HepG2 (cell line): ENCODE data around the gene YY1. TPM values are rescaled to one million over a fixed set of nuclear protein-coding genes. Genes with fewer than 3 reads are reported as not detected.

ENCODE experiments used
- GFI1 ChIP-seq: sonication (generic); formaldehyde crosslinking; IDR thresholded peaks from 2 replicates; pipeline ENCODE4 v1.5.0; 2020; ENCODE audit warnings: missing genetic modification reagents, mild to moderate bottlenecking, borderline replicate concordance
- MEF2D ChIP-seq: sonication (generic); formaldehyde crosslinking; IDR thresholded peaks from 2 replicates; pipeline ENCODE4 v1.5.1; 2020; ENCODE audit warnings: mild to moderate bottlenecking, missing genetic modification reagents
- NFYB ChIP-seq: sonication (generic); formaldehyde crosslinking; IDR thresholded peaks from 2 replicates; pipeline ENCODE4 v1.4.0; 2020; ENCODE audit warnings: missing genetic modification reagents
- NKX3-1 ChIP-seq: sonication (generic); formaldehyde crosslinking; IDR thresholded peaks from 2 replicates; pipeline ENCODE4 v1.5.0; 2020; ENCODE audit warnings: missing genetic modification reagents
- SPEN ChIP-seq: sonication (generic); formaldehyde crosslinking; IDR thresholded peaks from 2 replicates; pipeline ENCODE4 v1.5.1; 2020; ENCODE audit warnings: low read depth, mild to moderate bottlenecking, missing genetic modification reagents
- YEATS2 ChIP-seq: sonication (generic); formaldehyde crosslinking; IDR thresholded peaks from 2 replicates; pipeline ENCODE4 v1.4.0; 2020; ENCODE audit warnings: missing genetic modification reagents, borderline replicate concordance
- ZBTB42 ChIP-seq: sonication (generic); formaldehyde crosslinking; IDR thresholded peaks from 2 replicates; pipeline ENCODE4 v1.5.0; 2020; ENCODE audit warnings: mild to moderate bottlenecking, missing genetic modification reagents
- ZFY ChIP-seq: sonication (generic); formaldehyde crosslinking; IDR thresholded peaks from 2 replicates; pipeline ENCODE4 v1.4.0; 2020; ENCODE audit warnings: missing genetic modification reagents
- ZNF501 ChIP-seq: sonication (generic); formaldehyde crosslinking; IDR thresholded peaks from 2 replicates; pipeline ENCODE4 v1.5.1; 2020; ENCODE audit warnings: mild to moderate bottlenecking, moderate library complexity, missing genetic modification reagents
- ZNF558 ChIP-seq: sonication (generic); formaldehyde crosslinking; IDR thresholded peaks from 2 replicates; pipeline ENCODE4 v1.9.0; 2022; ENCODE audit warnings: mild to moderate bottlenecking, missing genetic modification reagents, borderline replicate concordance
- ZNF607 ChIP-seq: sonication (generic); formaldehyde crosslinking; IDR thresholded peaks from 2 replicates; pipeline ENCODE4 v1.5.1; 2020; ENCODE audit warnings: missing genetic modification reagents, mild to moderate bottlenecking, borderline replicate concordance
- polyA plus RNA-seq, 8 experiments: library from polyadenylated mRNA; depleted of rRNA in 3 of 8; stranded (reverse) in 7 of 8; unstranded in 1 of 8; fragments of >200 nt; fragmentation: Illumina TruSeq in 4 of 8; extraction: Trizol in 4 of 8; gene quantifications; 2 replicates each; pipeline versions ENCODE4 v1.2.1 to v1.2.3, GENCODE V29; 2011 to 2016; ENCODE audit warnings: low read depth in 4 of 8, missing spikeins in 1 of 8, mixed read lengths in 1 of 8; ENCODE audit not compliant: insufficient read depth in 1 of 8
- total RNA-seq, 5 experiments: library from RNA; depleted of rRNA; stranded (reverse); fragments of >200 nt; fragmentation: Illumina TruSeq; extraction: Trizol; gene quantifications; 2 replicates each; pipeline ENCODE4 v1.2.3, GENCODE V29; 2016; ENCODE audit warnings: low read depth in 1 of 5
- TF ChIP-seq, protein P1 (sequence below): sonication (generic); formaldehyde crosslinking; conservative IDR thresholded peaks from 2 replicates; pipeline ENCODE4 v1.8.1; 2023; ENCODE audit warnings: missing genetic modification reagents
- TF ChIP-seq, protein P2 (sequence below): IDR thresholded peaks from 2 replicates; pipeline ENCODE4 v1.6.1; 2016; ENCODE audit warnings: mild to moderate bottlenecking
- TF ChIP-seq, protein P3 (sequence below): IDR thresholded peaks from 2 replicates; pipeline ENCODE4 v1.6.1; 2016
- TF ChIP-seq, protein P4 (sequence below): sonication (generic); formaldehyde crosslinking; IDR thresholded peaks from 2 replicates; pipeline ENCODE4 v1.4.0; 2020; ENCODE audit warnings: missing genetic modification reagents

YY1 gene
- total and polyA plus RNA-seq, 2 of the 13 experiments (the other 11 are each of a cell fraction or from before 2014, with no cell fraction given), result 29.4 to 68.1 TPM

DNA sequence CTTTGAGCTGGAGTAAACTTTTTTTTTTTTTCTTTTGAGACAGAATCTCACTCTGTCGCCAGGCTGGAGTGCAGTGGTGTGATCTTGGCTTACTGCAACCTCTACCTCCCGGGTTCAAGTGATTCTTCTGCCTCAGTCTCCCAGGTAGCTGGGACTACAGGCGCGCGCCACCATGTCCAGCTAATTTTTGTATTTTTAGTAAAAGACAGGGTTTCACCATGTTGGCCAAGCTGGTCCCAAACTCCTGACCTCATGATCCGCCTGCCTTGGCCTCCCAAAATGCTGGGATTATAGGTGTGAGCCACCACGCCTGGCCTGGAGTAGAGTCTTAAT is 34.1 kb upstream of the YY1 start (continued):
- TF ChIP-seq, protein P1, sequence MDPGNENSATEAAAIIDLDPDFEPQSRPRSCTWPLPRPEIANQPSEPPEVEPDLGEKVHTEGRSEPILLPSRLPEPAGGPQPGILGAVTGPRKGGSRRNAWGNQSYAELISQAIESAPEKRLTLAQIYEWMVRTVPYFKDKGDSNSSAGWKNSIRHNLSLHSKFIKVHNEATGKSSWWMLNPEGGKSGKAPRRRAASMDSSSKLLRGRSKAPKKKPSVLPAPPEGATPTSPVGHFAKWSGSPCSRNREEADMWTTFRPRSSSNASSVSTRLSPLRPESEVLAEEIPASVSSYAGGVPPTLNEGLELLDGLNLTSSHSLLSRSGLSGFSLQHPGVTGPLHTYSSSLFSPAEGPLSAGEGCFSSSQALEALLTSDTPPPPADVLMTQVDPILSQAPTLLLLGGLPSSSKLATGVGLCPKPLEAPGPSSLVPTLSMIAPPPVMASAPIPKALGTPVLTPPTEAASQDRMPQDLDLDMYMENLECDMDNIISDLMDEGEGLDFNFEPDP (CRISPR knock-in tag), result 0 out of 2 replicates have a peak, but pooled peaks have one; percentile 85
- TF ChIP-seq NKX3-1 (CRISPR knock-in tag), result 0 out of 2 replicates have a peak, but pooled peaks have one; percentile 26
- 0 out of 2 replicates have a peak, but pooled peaks have one; percentile 30 for TF ChIP-seq ZNF607 (CRISPR knock-in tag)
- 0 out of 2 replicates have a peak, but pooled peaks have one; percentile 0 for TF ChIP-seq YEATS2 (CRISPR knock-in tag)
- TF ChIP-seq, protein P2, sequence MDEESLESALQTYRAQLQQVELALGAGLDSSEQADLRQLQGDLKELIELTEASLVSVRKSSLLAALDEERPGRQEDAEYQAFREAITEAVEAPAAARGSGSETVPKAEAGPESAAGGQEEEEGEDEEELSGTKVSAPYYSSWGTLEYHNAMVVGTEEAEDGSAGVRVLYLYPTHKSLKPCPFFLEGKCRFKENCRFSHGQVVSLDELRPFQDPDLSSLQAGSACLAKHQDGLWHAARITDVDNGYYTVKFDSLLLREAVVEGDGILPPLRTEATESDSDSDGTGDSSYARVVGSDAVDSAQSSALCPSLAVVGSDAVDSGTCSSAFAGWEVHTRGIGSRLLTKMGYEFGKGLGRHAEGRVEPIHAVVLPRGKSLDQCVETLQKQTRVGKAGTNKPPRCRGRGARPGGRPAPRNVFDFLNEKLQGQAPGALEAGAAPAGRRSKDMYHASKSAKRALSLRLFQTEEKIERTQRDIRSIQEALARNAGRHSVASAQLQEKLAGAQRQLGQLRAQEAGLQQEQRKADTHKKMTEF (CRISPR knock-in tag), result peak; percentile 0; the same call in 1 of the 2 replicates
- 0 out of 2 replicates have a peak, but pooled peaks have one; percentile 52 for TF ChIP-seq ZBTB42
- 0 out of 2 replicates have a peak, but pooled peaks have one; percentile 18 for TF ChIP-seq SPEN (CRISPR knock-in tag)
- peak; percentile 3; the same call in 1 of the 2 replicates for TF ChIP-seq NFYB (CRISPR knock-in tag)
- 0 out of 2 replicates have a peak, but pooled peaks have one; percentile 27 for TF ChIP-seq ZNF558 (CRISPR knock-in tag)
- 0 out of 2 replicates have a peak, but pooled peaks have one; percentile 11 for TF ChIP-seq MEF2D (CRISPR knock-in tag)
- TF ChIP-seq, protein P3, sequence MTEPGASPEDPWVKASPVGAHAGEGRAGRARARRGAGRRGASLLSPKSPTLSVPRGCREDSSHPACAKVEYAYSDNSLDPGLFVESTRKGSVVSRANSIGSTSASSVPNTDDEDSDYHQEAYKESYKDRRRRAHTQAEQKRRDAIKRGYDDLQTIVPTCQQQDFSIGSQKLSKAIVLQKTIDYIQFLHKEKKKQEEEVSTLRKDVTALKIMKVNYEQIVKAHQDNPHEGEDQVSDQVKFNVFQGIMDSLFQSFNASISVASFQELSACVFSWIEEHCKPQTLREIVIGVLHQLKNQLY (CRISPR knock-in tag), result peak; percentile 6; the same call in 1 of the 2 replicates
- 0 out of 2 replicates have a peak, but pooled peaks have one; percentile 3 for TF ChIP-seq ZFY
- TF ChIP-seq GFI1 (CRISPR knock-in tag), result 0 out of 2 replicates have a peak, but pooled peaks have one; percentile 39
- TF ChIP-seq, protein P4, sequence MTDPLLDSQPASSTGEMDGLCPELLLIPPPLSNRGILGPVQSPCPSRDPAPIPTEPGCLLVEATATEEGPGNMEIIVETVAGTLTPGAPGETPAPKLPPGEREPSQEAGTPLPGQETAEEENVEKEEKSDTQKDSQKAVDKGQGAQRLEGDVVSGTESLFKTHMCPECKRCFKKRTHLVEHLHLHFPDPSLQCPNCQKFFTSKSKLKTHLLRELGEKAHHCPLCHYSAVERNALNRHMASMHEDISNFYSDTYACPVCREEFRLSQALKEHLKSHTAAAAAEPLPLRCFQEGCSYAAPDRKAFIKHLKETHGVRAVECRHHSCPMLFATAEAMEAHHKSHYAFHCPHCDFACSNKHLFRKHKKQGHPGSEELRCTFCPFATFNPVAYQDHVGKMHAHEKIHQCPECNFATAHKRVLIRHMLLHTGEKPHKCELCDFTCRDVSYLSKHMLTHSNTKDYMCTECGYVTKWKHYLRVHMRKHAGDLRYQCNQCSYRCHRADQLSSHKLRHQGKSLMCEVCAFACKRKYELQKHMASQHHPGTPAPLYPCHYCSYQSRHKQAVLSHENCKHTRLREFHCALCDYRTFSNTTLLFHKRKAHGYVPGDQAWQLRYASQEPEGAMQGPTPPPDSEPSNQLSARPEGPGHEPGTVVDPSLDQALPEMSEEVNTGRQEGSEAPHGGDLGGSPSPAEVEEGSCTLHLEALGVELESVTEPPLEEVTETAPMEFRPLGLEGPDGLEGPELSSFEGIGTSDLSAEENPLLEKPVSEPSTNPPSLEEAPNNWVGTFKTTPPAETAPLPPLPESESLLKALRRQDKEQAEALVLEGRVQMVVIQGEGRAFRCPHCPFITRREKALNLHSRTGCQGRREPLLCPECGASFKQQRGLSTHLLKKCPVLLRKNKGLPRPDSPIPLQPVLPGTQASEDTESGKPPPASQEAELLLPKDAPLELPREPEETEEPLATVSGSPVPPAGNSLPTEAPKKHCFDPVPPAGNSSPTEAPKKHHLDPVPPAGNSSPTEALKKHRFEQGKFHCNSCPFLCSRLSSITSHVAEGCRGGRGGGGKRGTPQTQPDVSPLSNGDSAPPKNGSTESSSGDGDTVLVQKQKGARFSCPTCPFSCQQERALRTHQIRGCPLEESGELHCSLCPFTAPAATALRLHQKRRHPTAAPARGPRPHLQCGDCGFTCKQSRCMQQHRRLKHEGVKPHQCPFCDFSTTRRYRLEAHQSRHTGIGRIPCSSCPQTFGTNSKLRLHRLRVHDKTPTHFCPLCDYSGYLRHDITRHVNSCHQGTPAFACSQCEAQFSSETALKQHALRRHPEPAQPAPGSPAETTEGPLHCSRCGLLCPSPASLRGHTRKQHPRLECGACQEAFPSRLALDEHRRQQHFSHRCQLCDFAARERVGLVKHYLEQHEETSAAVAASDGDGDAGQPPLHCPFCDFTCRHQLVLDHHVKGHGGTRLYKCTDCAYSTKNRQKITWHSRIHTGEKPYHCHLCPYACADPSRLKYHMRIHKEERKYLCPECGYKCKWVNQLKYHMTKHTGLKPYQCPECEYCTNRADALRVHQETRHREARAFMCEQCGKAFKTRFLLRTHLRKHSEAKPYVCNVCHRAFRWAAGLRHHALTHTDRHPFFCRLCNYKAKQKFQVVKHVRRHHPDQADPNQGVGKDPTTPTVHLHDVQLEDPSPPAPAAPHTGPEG, result peak; percentile 18; the same call in 1 of the 2 replicates
- TF ChIP-seq ZNF501 (CRISPR knock-in tag), result peak; percentile 60; the same call in 1 of the 2 replicates
- TF ChIP-seq, all 625 proteins: peak for 21; not testable (repeated sequence) for 604
